HFF-Myc (cell line): ENCODE data around the gene GADD45A.

Experiments used
- DNase-seq: peaks from one replicate; pipeline ENCODE4 v3.0.0-alpha.2; 2011; ENCODE audit warnings: low read depth; ENCODE audit errors: extremely low read depth
- H3K4me3 ChIP-seq: replicated peaks from 2 replicates; pipeline ENCODE4 v1.5.1; 2011; ENCODE audit warnings: low read depth, mild to moderate bottlenecking, control low read depth, low read length
- CTCF ChIP-seq: IDR thresholded peaks from 2 replicates; pipeline ENCODE4 v1.5.1; 2012; ENCODE audit warnings: mild to moderate bottlenecking, low read depth, low read length, control low read depth; ENCODE audit errors: missing control alignments

The GADD45A gene

GRCh38 chr1:67676287-67676686 lies 8.7 kb upstream of the GADD45A start:
- DNase-seq: no peak
- no peak for TF ChIP-seq CTCF
- no peak overlapping the region for H3K4me3 ChIP-seq

- H3K4me3 ChIP-seq: no peak overlapping the region
- no peak for TF ChIP-seq CTCF
- DNase-seq: no peak
Measured at GRCh38 chr1:67676946-67677345, 8.1 kb upstream of the GADD45A start.

GRCh38 chr1:67677408-67677807 lies 7.6 kb upstream of the GADD45A start:
- TF ChIP-seq CTCF: no peak
- no peak for DNase-seq

GRCh38 chr1:67677930-67678329 lies 7.1 kb upstream of the GADD45A start:
- DNase-seq: no peak
- TF ChIP-seq CTCF: no peak
- no peak overlapping the region for H3K4me3 ChIP-seq

More at GRCh38 chr1:67677408-67677807, 7.6 kb upstream of the GADD45A start:
- H3K4me3 ChIP-seq: no peak overlapping the region

- H3K4me3 ChIP-seq: no peak overlapping the region
- TF ChIP-seq CTCF: no peak
- DNase-seq: no peak
Measured at GRCh38 chr1:67679691-67680090, 5.3 kb upstream of the GADD45A start.

- no peak overlapping the region for H3K4me3 ChIP-seq
- DNase-seq: no peak
- no peak for TF ChIP-seq CTCF
Measured at GRCh38 chr1:67680486-67680885, 4.5 kb upstream of the GADD45A start.

- no peak for DNase-seq
- H3K4me3 ChIP-seq: no peak overlapping the region
- TF ChIP-seq CTCF: no peak
Measured at GRCh38 chr1:67682659-67683197, 2.3 kb upstream of the GADD45A start.
